ENCODE data around the gene SLC28A1. TPM values are rescaled to one million over a fixed set of nuclear protein-coding genes. Genes with fewer than 3 reads are reported as not detected.

SLC28A1 gene
- total RNA-seq, 1 experiment from 2014 or later = not detected

GRCh38 chr15:84885801-84886200 lies 1.3 kb downstream of the SLC28A1 start:
- no peak for DNase-seq (ENCODE audit: low read depth)

GRCh38 chr15:84886211-84886983 lies 1.9 kb downstream of the SLC28A1 start:
- DNase-seq (ENCODE audit: low read depth) = no peak

GRCh38 chr15:84886984-84887299 lies 2.5 kb downstream of the SLC28A1 start:
- no peak for DNase-seq (ENCODE audit: low read depth)

GRCh38 chr15:84887938-84888337 lies 3.5 kb downstream of the SLC28A1 start:
- no peak for DNase-seq (ENCODE audit: low read depth)

GRCh38 chr15:84888639-84889038 lies 4.2 kb downstream of the SLC28A1 start:
- DNase-seq (ENCODE audit: low read depth) = no peak

- DNase-seq (ENCODE audit: low read depth) = no peak
Measured at GRCh38 chr15:84889313-84889990, 5.0 kb downstream of the SLC28A1 start.

GRCh38 chr15:84889991-84890669 lies 5.7 kb downstream of the SLC28A1 start:
- DNase-seq (ENCODE audit: low read depth) = no peak

GRCh38 chr15:84890670-84891162 lies 6.3 kb downstream of the SLC28A1 start:
- no peak for DNase-seq (ENCODE audit: low read depth)

- no peak for DNase-seq (ENCODE audit: low read depth)
Measured at GRCh38 chr15:84891339-84891738, 6.9 kb downstream of the SLC28A1 start.

GRCh38 chr15:84892786-84893307 lies 8.4 kb downstream of the SLC28A1 start:
- no peak for DNase-seq (ENCODE audit: low read depth)

GRCh38 chr15:84893607-84894006 lies 9.1 kb downstream of the SLC28A1 start:
- DNase-seq (ENCODE audit: low read depth) = no peak

- DNase-seq (ENCODE audit: low read depth) = peak; percentile 33
Measured at GRCh38 chr15:84894736-84895425, 10.4 kb downstream of the SLC28A1 start.

GRCh38 chr15:84898761-84899160 lies 14.3 kb downstream of the SLC28A1 start:
- DNase-seq (ENCODE audit: low read depth) = no peak

GRCh38 chr15:84899750-84900149 lies 15.3 kb downstream of the SLC28A1 start:
- DNase-seq (ENCODE audit: low read depth) = no peak

GRCh38 chr15:84901540-84901939 lies 17.1 kb downstream of the SLC28A1 start:
- DNase-seq (ENCODE audit: low read depth) = no peak

- DNase-seq (ENCODE audit: low read depth) = no peak
Measured at GRCh38 chr15:84903751-84904150, 19.3 kb downstream of the SLC28A1 start.

GRCh38 chr15:84904419-84904818 lies 20.0 kb downstream of the SLC28A1 start:
- DNase-seq (ENCODE audit: low read depth) = no peak

GRCh38 chr15:84905016-84905916 lies 20.8 kb downstream of the SLC28A1 start:
- DNase-seq (ENCODE audit: low read depth) = no peak

- no peak for DNase-seq (ENCODE audit: low read depth)
Measured at GRCh38 chr15:84907731-84908130, 23.3 kb downstream of the SLC28A1 start.

GRCh38 chr15:84908564-84908963 lies 24.1 kb downstream of the SLC28A1 start:
- DNase-seq (ENCODE audit: low read depth) = no peak

GRCh38 chr15:84909029-84909428 lies 24.6 kb downstream of the SLC28A1 start:
- no peak for DNase-seq (ENCODE audit: low read depth)

All from RPMI7951 (cell line).